ENCODE data around the gene ZIC1. TPM values are rescaled to one million over a fixed set of nuclear protein-coding genes. Genes with fewer than 3 reads are reported as not detected.

The ZIC1 gene
- total RNA-seq, 1 experiment from 2014 or later = 0.36 TPM

DNA sequence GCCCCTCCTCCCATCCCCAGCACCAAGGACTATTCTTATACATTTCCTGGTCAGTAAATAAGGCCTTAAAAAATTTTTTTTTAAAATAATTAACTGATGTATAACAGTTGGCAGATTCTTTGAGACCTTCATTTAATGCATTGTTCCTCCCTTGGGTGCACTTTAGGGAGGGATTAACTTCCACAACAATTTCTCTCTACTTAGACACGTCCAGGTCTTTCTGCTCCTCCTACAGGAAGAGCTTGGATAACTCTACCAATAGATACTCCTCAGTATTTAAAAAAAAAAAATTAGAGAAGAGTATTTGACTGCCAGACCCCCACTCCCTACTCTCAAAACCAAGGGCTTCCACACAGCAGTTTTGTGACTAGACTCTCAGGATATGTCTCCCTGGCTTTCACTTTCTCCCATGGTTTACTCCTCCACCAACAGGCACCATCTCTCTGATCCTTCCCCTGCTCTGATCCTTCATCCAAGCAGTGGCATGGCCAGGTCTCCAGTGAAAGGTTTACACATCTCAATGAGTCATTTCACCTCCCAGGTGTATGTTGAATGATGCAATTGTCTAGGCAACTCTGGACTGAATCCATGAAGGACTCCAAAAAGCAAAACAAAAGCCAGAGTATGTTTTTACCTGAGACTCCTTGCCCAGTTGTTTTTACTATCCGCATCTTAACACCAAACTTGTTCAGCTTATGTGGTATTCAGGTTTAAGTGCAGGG, 10.2 kb upstream of the ZIC1 start:
- H3K27ac ChIP-seq (ENCODE audit: low read length) = no peak overlapping the region
- DNase-seq (ENCODE audit: low read depth, low spot score) (no peak), ATAC-seq (no peak)
- H3K36me3 ChIP-seq (ENCODE audit: control insufficient read depth, insufficient read depth, low read length) = no peaks in the 10 kb centered on the region
- H3K4me1 ChIP-seq (ENCODE audit: control insufficient read depth, insufficient read depth, low read length) = no peaks in the 10 kb centered on the region
- CTCF ChIA-PET = no interaction called here
- intact Hi-C loops (cut with micrococcal nuclease; ENCODE audit: unreplicated experiment) = no loop called here
- in situ Hi-C loops (cut with HindIII; ENCODE audit: low pct_unique_long_range_greater_than_20kb, low sequenced_read_pairs) = no loop called here
- no peak overlapping the region for H3K4me3 ChIP-seq (ENCODE audit: low read depth in 2 of 2, low read length in 2 of 2)
- POLR2A ChIA-PET = no interaction called here
- 0 out of 2 replicates have a peak, but pooled peaks cover 2% of the 10 kb centered on the region for H3K9me3 ChIP-seq (ENCODE audit: control insufficient read depth, insufficient read depth, low read depth, low read length)
- TF ChIP-seq, protein P1, sequence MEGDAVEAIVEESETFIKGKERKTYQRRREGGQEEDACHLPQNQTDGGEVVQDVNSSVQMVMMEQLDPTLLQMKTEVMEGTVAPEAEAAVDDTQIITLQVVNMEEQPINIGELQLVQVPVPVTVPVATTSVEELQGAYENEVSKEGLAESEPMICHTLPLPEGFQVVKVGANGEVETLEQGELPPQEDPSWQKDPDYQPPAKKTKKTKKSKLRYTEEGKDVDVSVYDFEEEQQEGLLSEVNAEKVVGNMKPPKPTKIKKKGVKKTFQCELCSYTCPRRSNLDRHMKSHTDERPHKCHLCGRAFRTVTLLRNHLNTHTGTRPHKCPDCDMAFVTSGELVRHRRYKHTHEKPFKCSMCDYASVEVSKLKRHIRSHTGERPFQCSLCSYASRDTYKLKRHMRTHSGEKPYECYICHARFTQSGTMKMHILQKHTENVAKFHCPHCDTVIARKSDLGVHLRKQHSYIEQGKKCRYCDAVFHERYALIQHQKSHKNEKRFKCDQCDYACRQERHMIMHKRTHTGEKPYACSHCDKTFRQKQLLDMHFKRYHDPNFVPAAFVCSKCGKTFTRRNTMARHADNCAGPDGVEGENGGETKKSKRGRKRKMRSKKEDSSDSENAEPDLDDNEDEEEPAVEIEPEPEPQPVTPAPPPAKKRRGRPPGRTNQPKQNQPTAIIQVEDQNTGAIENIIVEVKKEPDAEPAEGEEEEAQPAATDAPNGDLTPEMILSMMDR (IDR thresholded peaks at IDR 0.05) = no peak
- TF ChIP-seq, protein P2, sequence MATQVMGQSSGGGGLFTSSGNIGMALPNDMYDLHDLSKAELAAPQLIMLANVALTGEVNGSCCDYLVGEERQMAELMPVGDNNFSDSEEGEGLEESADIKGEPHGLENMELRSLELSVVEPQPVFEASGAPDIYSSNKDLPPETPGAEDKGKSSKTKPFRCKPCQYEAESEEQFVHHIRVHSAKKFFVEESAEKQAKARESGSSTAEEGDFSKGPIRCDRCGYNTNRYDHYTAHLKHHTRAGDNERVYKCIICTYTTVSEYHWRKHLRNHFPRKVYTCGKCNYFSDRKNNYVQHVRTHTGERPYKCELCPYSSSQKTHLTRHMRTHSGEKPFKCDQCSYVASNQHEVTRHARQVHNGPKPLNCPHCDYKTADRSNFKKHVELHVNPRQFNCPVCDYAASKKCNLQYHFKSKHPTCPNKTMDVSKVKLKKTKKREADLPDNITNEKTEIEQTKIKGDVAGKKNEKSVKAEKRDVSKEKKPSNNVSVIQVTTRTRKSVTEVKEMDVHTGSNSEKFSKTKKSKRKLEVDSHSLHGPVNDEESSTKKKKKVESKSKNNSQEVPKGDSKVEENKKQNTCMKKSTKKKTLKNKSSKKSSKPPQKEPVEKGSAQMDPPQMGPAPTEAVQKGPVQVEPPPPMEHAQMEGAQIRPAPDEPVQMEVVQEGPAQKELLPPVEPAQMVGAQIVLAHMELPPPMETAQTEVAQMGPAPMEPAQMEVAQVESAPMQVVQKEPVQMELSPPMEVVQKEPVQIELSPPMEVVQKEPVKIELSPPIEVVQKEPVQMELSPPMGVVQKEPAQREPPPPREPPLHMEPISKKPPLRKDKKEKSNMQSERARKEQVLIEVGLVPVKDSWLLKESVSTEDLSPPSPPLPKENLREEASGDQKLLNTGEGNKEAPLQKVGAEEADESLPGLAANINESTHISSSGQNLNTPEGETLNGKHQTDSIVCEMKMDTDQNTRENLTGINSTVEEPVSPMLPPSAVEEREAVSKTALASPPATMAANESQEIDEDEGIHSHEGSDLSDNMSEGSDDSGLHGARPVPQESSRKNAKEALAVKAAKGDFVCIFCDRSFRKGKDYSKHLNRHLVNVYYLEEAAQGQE (IDR thresholded peaks at IDR 0.05; ENCODE audit: insufficient read depth in 1 of 2, low read depth in 2 of 2, low read length in 1 of 2) = no peak
- TF ChIP-seq TCF7L2 (IDR thresholded peaks at IDR 0.05; ENCODE audit: low read depth, low read length) = no peak
- no peak for TF ChIP-seq SIN3A (IDR thresholded peaks at IDR 0.05; ENCODE audit: borderline replicate concordance, insufficient read depth, low read depth, low read length)
- no peak for TF ChIP-seq POLR2AphosphoS5 (IDR thresholded peaks at IDR 0.05; ENCODE audit: low read depth, low read length)
- BruUV-seq (replicated peaks) = no TSS peak
- H3K27me3 ChIP-seq (ENCODE audit: control insufficient read depth, insufficient read depth, low read length) = no peaks in the 10 kb centered on the region

- ChIA-PET CTCF (no interaction called here), POLR2A (no interaction called here)
- Histone ChIP-seq H3K27me3 (ENCODE audit: control insufficient read depth, insufficient read depth, low read length) (no peaks in the 10 kb centered on the region), H3K9me3 (ENCODE audit: control insufficient read depth, insufficient read depth, low read depth, low read length) (0 out of 2 replicates have a peak, but pooled peaks cover 2% of the 10 kb centered on the region), H3K4me3 (ENCODE audit: low read depth in 2 of 2, low read length in 2 of 2) (no peak overlapping the region), H3K27ac (ENCODE audit: low read length) (no peak overlapping the region), H3K4me1 (ENCODE audit: control insufficient read depth, insufficient read depth, low read length) (no peaks in the 10 kb centered on the region), H3K36me3 (ENCODE audit: control insufficient read depth, insufficient read depth, low read length) (no peaks in the 10 kb centered on the region)
- intact Hi-C loops (cut with micrococcal nuclease; ENCODE audit: unreplicated experiment) (no loop called here), in situ Hi-C loops (cut with HindIII; ENCODE audit: low pct_unique_long_range_greater_than_20kb, low sequenced_read_pairs) (no loop called here)
- ATAC-seq = no peak
- no TSS peak for BruUV-seq (replicated peaks)
- DNase-seq (ENCODE audit: low read depth, low spot score) = no peak
- TF ChIP-seq TCF7L2 (IDR thresholded peaks at IDR 0.05; ENCODE audit: low read depth, low read length) (no peak), SIN3A (IDR thresholded peaks at IDR 0.05; ENCODE audit: borderline replicate concordance, insufficient read depth, low read depth, low read length) (no peak), POLR2AphosphoS5 (IDR thresholded peaks at IDR 0.05; ENCODE audit: low read depth, low read length) (no peak)
- TF ChIP-seq, protein P1 (IDR thresholded peaks at IDR 0.05) = no peak
- TF ChIP-seq, protein P2 (IDR thresholded peaks at IDR 0.05; ENCODE audit: insufficient read depth in 1 of 2, low read depth in 2 of 2, low read length in 1 of 2) = no peak
These were observed 9.1 kb upstream of the ZIC1 start for GRCh38 chr3:147400111-147400510.
